Activated CD8-positive, alpha-beta T cell treated with anti-CD3 and anti-CD28 coated beads for 36 hours (primary cell): ENCODE data around the gene CRACR2A. TPM values are rescaled to one million over a fixed set of nuclear protein-coding genes. Genes with fewer than 3 reads are reported as not detected.

Source experiments
- ATAC-seq: fragments of 200-7000 bp; cut with Tn5 transposase; one replicate; pipeline ENCODE4 v1.10.0; 2021; ENCODE audit warnings: mild to moderate bottlenecking, moderate library complexity
- CTCF ChIA-PET: fragments of 350-600 bp; sonication (Branson Sonifier 250); formaldehyde crosslinking; loops from one replicate; lab custom pipeline; 2021; ENCODE audit warnings: antibody characterized with exemption; lab: Charles Lee
- POLR2A ChIA-PET: fragments of 350-600 bp; sonication (Branson Sonifier 250); formaldehyde crosslinking; loops from one replicate; lab custom pipeline; 2021; ENCODE audit warnings: antibody characterized with exemption; lab: Charles Lee
- DNase-seq: peaks from one replicate; pipeline ENCODE4 v3.0.0-alpha.2; 2020
- H3K27ac Mint-ChIP-seq: one replicate; pipeline ENCODE4 v1.8.0; 2021; ENCODE audit warnings: mild to moderate bottlenecking, mixed read lengths
- H3K27me3 Mint-ChIP-seq: one replicate; pipeline ENCODE4 v1.8.0; 2021; ENCODE audit warnings: mixed read lengths
- H3K36me3 Mint-ChIP-seq: one replicate; pipeline ENCODE4 v1.8.0; 2021; ENCODE audit warnings: low read depth, mixed read lengths
- H3K4me1 Mint-ChIP-seq: one replicate; pipeline ENCODE4 v1.8.0; 2021; ENCODE audit warnings: low read depth, mixed read lengths
- H3K4me3 Mint-ChIP-seq: one replicate; pipeline ENCODE4 v1.8.0; 2021; ENCODE audit warnings: mild to moderate bottlenecking, moderate library complexity, mixed read lengths
- H3K9me3 Mint-ChIP-seq: one replicate; pipeline ENCODE4 v1.8.0; 2021; ENCODE audit warnings: mixed read lengths
- CTCF ChIP-seq: fragments of 200-600 bp; IDR thresholded peaks from one replicate; pipeline ENCODE4 v1.8.0; 2022; ENCODE audit warnings: antibody characterized with exemption, mild to moderate bottlenecking
- intact Hi-C: fragments of 100-400 bp; cut with micrococcal nuclease; formaldehyde crosslinking; loops from one replicate; pipeline ENCODE4 v1.10.0; 2022
- total RNA-seq, 2 experiments: library from RNA; stranded (reverse); gene quantifications; one replicate each; pipeline ENCODE4 v1.2.3, GENCODE V29; 2021

The CRACR2A gene
- total RNA-seq, 2 experiments from 2014 or later: 21.2 to 24.7 TPM

DNA sequence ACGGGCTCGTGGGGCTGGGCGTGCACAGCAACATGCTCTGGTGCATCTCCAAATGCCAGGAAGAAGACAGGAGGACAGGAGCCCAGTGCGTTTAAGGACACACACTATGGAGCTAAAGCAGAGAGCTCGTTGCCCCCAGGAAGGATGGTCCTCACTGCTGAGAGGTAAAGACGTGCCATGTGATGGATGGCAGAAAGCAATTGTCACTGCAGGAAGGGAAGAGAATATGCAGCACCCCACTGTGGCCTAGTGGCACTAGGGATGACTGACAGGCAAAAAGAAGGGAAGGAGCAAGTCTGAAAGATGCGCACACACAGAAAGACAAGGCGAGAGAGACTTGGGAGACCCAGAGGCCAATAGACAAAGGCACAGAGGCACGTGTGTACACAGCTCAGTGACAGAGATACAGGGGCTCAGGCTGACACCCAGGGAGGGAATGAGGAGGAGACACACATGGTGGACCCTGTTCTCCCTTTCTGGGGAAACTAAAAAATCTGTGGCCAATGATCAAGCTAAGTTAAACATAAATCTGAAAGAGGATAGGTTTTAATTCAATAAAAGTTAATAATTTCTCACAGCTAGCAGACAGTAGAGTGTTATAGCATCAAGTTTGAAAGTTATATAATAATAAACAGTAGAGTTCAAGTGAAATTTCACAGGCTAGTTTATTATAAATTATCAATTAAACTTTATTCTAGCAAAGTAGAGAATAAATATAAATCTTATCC lies 78.8 kb downstream of the CRACR2A start:
- ChIA-PET CTCF (interaction anchor here (1.5 kb wide), 1 partner anchor 13 kb away, joined by 5 read pairs; no protein-coding TSS in a partner anchor), POLR2A (interaction anchor here (1.2 kb wide), 1 partner anchor 11 kb away, joined by 3 read pairs; no protein-coding TSS in a partner anchor)
- DNase-seq: no peak
- peaks cover 14% of the 10 kb centered on the region for H3K36me3 Mint-ChIP-seq
- intact Hi-C loops: no loop called here
- H3K27ac Mint-ChIP-seq: no peak overlapping the region
- no peak for ATAC-seq
- H3K4me1 Mint-ChIP-seq: peaks cover 3% of the 10 kb centered on the region
- H3K4me3 Mint-ChIP-seq: no peak overlapping the region
- no peaks in the 10 kb centered on the region for H3K9me3 Mint-ChIP-seq
- TF ChIP-seq CTCF: no peak
- H3K27me3 Mint-ChIP-seq: no peaks in the 10 kb centered on the region

- DNase-seq (no peak), ATAC-seq (no peak)
- no peak for TF ChIP-seq CTCF
- Mint-ChIP-seq H3K4me3 (no peak overlapping the region), H3K4me1 (peaks cover 3% of the 10 kb centered on the region), H3K36me3 (peaks cover 8% of the 10 kb centered on the region), H3K27ac (no peak overlapping the region), H3K27me3 (no peaks in the 10 kb centered on the region), H3K9me3 (no peaks in the 10 kb centered on the region)
- POLR2A ChIA-PET: no interaction called here
- CTCF ChIA-PET: no interaction called here
- intact Hi-C loops: no loop called here
Measured at GRCh38 chr12:3672113-3672509, 80.8 kb downstream of the CRACR2A start.

DNA sequence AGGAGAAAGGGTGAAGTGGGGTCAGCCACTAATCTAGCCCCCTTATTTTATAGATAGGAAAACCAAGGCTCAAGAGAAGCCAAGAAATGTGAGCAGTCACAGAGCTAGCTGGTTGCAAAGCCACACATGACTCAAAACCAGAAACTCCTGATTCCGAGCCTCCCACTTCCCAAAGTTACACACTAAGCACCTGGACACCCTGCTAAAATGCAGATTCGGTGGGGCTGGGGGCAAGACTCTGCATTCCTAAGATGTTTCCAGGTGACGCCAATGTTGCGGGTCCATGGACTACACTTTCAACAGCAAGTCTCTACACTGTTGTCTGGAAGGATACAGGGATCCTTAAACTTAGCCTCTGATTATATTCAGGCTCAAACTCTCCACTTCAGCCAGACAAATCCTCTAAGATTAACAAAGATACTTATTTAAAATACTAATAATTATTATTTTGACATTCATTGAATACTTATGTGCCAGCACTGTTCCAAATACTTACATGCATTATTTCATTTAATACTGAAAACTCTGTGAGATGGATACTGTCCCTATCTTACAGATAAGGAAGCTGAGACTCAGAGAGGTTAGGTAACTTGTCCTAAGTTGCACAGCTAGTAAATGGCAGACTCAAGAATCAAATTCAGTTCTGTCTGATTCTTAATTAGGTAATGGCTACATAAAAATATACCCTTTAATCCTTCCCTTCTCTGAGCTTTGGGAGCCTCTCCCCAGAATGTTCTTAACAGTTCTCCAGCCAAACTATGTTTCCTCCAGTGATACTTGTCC lies 81.4 kb downstream of the CRACR2A start:
- Mint-ChIP-seq H3K27me3 (no peaks in the 10 kb centered on the region), H3K9me3 (no peaks in the 10 kb centered on the region), H3K36me3 (peaks cover 8% of the 10 kb centered on the region), H3K4me3 (no peak overlapping the region), H3K4me1 (peaks cover 3% of the 10 kb centered on the region), H3K27ac (no peak overlapping the region)
- ATAC-seq: no peak
- intact Hi-C loops: no loop called here
- ChIA-PET POLR2A (no interaction called here), CTCF (no interaction called here)
- DNase-seq: no peak
- no peak for TF ChIP-seq CTCF

DNA sequence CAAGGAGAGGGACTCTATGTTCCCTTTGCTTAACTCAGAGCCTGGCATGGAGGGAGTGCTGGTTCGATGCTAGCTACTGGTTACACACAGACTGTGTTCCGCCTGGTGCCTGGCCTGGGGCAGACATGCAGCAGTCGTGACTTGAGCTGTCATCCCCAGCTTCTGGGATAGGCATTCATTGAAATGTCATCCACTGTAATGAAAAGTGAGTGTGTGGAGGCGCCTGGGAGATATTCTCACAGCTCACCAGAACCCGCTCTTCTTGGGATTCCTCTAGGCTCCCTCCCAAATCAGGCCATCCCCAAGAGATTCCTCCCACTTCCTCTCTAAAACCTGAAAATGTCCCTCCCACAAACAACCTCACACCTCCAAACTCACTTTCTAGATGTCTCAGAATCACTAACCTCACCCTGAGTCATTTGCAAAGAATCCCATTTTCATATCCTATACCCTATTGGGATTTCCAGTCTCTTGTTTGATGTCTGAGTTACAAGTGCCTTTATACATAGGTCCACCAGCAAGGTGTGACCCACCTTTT lies 82.8 kb downstream of the CRACR2A start:
- Mint-ChIP-seq H3K27ac (peak overlapping the region; percentile 50), H3K27me3 (no peaks in the 10 kb centered on the region), H3K4me1 (peaks cover 3% of the 10 kb centered on the region), H3K9me3 (no peaks in the 10 kb centered on the region), H3K36me3 (peaks cover 8% of the 10 kb centered on the region), H3K4me3 (no peak overlapping the region)
- intact Hi-C loops: no loop called here
- no peak for DNase-seq
- CTCF ChIA-PET: interaction anchor here (1.3 kb wide), 1 partner anchor 370 kb away, joined by 4 read pairs; no protein-coding TSS in a partner anchor
- POLR2A ChIA-PET: no interaction called here
- TF ChIP-seq CTCF: no peak
- peak; percentile 20 for ATAC-seq

GRCh38 chr12:3669594-3669993 lies 83.3 kb downstream of the CRACR2A start:
- Mint-ChIP-seq H3K4me1 (peaks cover 3% of the 10 kb centered on the region), H3K36me3 (peaks cover 8% of the 10 kb centered on the region), H3K9me3 (no peaks in the 10 kb centered on the region), H3K4me3 (no peak overlapping the region), H3K27me3 (no peaks in the 10 kb centered on the region), H3K27ac (no peak overlapping the region)
- TF ChIP-seq CTCF: no peak
- intact Hi-C loops: no loop called here
- ATAC-seq (no peak), DNase-seq (no peak)
- ChIA-PET CTCF (interaction anchor here (1.3 kb wide), 1 partner anchor 369 kb away, joined by 4 read pairs; no protein-coding TSS in a partner anchor), POLR2A (no interaction called here)
